HEK293 (cell line): ENCODE measurements around the gene UBE2C.
A peak's percentile ranks its signal among the peaks of the same experiment; 100 is the strongest.
"Not testable (repeated sequence)": the region's sequence is repeated elsewhere in the genome, so short reads cannot be mapped to it uniquely, and the experiment has no call there.

Experiments used
- CTCF ChIA-PET: fragments of 350-600 bp; formaldehyde crosslinking; extraction: SDS; loops from one replicate; lab custom pipeline; 2021; ENCODE audit warnings: antibody characterized with exemption; lab: Yijun Ruan, JAX
- POLR2A ChIA-PET: fragments of 300-600 bp; formaldehyde crosslinking; extraction: SDS; loops from one replicate; lab custom pipeline; 2020; ENCODE audit warnings: antibody characterized with exemption, inconsistent platforms; lab: Yijun Ruan, JAX
- H3K27ac ChIP-seq: fragments of 200-500 bp; sonication (Bioruptor generic); 2 replicates; pipeline ENCODE4 v1.5.1; 2014; ENCODE audit warnings: low read depth, low read length, control low read depth, inconsistent platforms; ENCODE audit errors: extremely low read depth
- H3K36me3 ChIP-seq, 2 experiments: fragments of 200-500 bp in 1 of 2; sonication (Bioruptor generic) in 1 of 2; 1 replicate in 1 of 2; 2 replicates in 1 of 2; pipeline ENCODE4 v1.5.1; 2014 to 2017; ENCODE audit warnings: inconsistent platforms in 2 of 2, low read length in 2 of 2; ENCODE audit not compliant: control insufficient read depth in 2 of 2, insufficient read depth in 1 of 2
- H3K4me1 ChIP-seq: fragments of 200-500 bp; sonication (Bioruptor generic); 2 replicates; pipeline ENCODE4 v1.5.1; 2014; ENCODE audit warnings: mild to moderate bottlenecking, low read length, inconsistent platforms; ENCODE audit not compliant: control insufficient read depth, insufficient read depth
- H3K4me3 ChIP-seq: 2 replicates; pipeline ENCODE4 v1.5.1; 2011; ENCODE audit warnings: low read depth, mild to moderate bottlenecking, control low read depth, low read length, moderate library complexity
- H3K9me3 ChIP-seq: fragments of 200-500 bp; sonication (Bioruptor generic); 2 replicates; pipeline ENCODE4 v1.5.1; 2014; ENCODE audit warnings: low read depth, low read length, inconsistent platforms; ENCODE audit not compliant: control insufficient read depth, insufficient read depth
- GFI1B ChIP-seq: fragments of 450-650 bp; formaldehyde crosslinking; IDR thresholded peaks from 2 replicates; pipeline ENCODE4 v1.5.1; 2016; ENCODE audit warnings: missing biosample characterization, missing genetic modification characterization
- KLF1 ChIP-seq: fragments of 450-650 bp; formaldehyde crosslinking; IDR thresholded peaks from 2 replicates; pipeline ENCODE4 v1.5.1; 2016; ENCODE audit warnings: missing biosample characterization, missing genetic modification characterization
- KLF9 ChIP-seq: fragments of 450-650 bp; formaldehyde crosslinking; IDR thresholded peaks from 2 replicates; pipeline ENCODE4 v1.5.1; 2016; ENCODE audit warnings: missing biosample characterization, missing genetic modification characterization, low read depth
- SETDB1 ChIP-seq: IDR thresholded peaks from one replicate; pipeline ENCODE4 v1.6.1; 2017; ENCODE audit warnings: mild to moderate bottlenecking, low read length, moderate library complexity, mixed read lengths; ENCODE audit not compliant: insufficient read length
- ZBTB48 ChIP-seq: fragments of 450-650 bp; formaldehyde crosslinking; IDR thresholded peaks from 2 replicates; pipeline ENCODE4 v1.5.1; 2016; ENCODE audit warnings: missing biosample characterization, missing genetic modification characterization
- ZNF132 ChIP-seq: fragments of 450-650 bp; formaldehyde crosslinking; IDR thresholded peaks from 2 replicates; pipeline ENCODE4 v1.5.1; 2017; ENCODE audit warnings: missing biosample characterization, missing genetic modification characterization, borderline replicate concordance
- ZNF138 ChIP-seq: fragments of 450-650 bp; formaldehyde crosslinking; IDR thresholded peaks from 2 replicates; pipeline ENCODE4 v1.5.1; 2016; ENCODE audit warnings: missing biosample characterization, missing genetic modification characterization, borderline replicate concordance
- ZNF157 ChIP-seq: fragments of 450-650 bp; formaldehyde crosslinking; IDR thresholded peaks from 2 replicates; pipeline ENCODE4 v1.5.1; 2016; ENCODE audit warnings: missing biosample characterization, missing genetic modification characterization
- ZNF175 ChIP-seq: fragments of 450-650 bp; formaldehyde crosslinking; IDR thresholded peaks from 2 replicates; pipeline ENCODE4 v1.5.1; 2016; ENCODE audit warnings: missing biosample characterization, missing genetic modification characterization
- ZNF302 ChIP-seq: fragments of 450-650 bp; formaldehyde crosslinking; IDR thresholded peaks from 2 replicates; pipeline ENCODE4 v1.5.1; 2016; ENCODE audit warnings: missing biosample characterization, missing genetic modification characterization, low read depth
- ZNF366 ChIP-seq: fragments of 450-650 bp; formaldehyde crosslinking; conservative IDR thresholded peaks from 2 replicates; pipeline ENCODE4 v1.5.1; 2016; ENCODE audit warnings: missing biosample characterization, missing genetic modification characterization
- ZNF394 ChIP-seq: fragments of 450-650 bp; formaldehyde crosslinking; IDR thresholded peaks from 2 replicates; pipeline ENCODE4 v1.5.1; 2016; ENCODE audit warnings: missing biosample characterization, missing genetic modification characterization, mild to moderate bottlenecking, moderate library complexity, borderline replicate concordance
- ZNF416 ChIP-seq: fragments of 450-650 bp; formaldehyde crosslinking; IDR thresholded peaks from 2 replicates; pipeline ENCODE4 v1.5.1; 2016; ENCODE audit warnings: missing biosample characterization, missing genetic modification characterization
- ZNF433 ChIP-seq: fragments of 450-650 bp; formaldehyde crosslinking; IDR thresholded peaks from 2 replicates; pipeline ENCODE4 v1.5.1; 2016; ENCODE audit warnings: missing biosample characterization, missing genetic modification characterization, low read depth
- ZNF521 ChIP-seq: fragments of 450-650 bp; formaldehyde crosslinking; IDR thresholded peaks from 2 replicates; pipeline ENCODE4 v1.5.1; 2017; ENCODE audit warnings: missing biosample characterization, mild to moderate bottlenecking, missing genetic modification characterization
- ZNF670 ChIP-seq: fragments of 450-650 bp; formaldehyde crosslinking; IDR thresholded peaks from 2 replicates; pipeline ENCODE4 v1.5.1; 2016; ENCODE audit warnings: missing biosample characterization, missing genetic modification characterization, low read depth
- ZNF777 ChIP-seq: fragments of 450-650 bp; formaldehyde crosslinking; IDR thresholded peaks from 2 replicates; pipeline ENCODE4 v1.5.1; 2017; ENCODE audit warnings: missing biosample characterization, missing genetic modification characterization, borderline replicate concordance
- ZSCAN30 ChIP-seq: fragments of 450-650 bp; IDR thresholded peaks from 2 replicates; pipeline ENCODE4 v1.5.1; 2018; ENCODE audit warnings: missing biosample characterization, mild to moderate bottlenecking, missing genetic modification characterization, moderate library complexity
- TF ChIP-seq, protein P1 (sequence below): fragments of 450-650 bp; formaldehyde crosslinking; IDR thresholded peaks from 2 replicates; pipeline ENCODE4 v1.5.1; 2016; ENCODE audit warnings: missing biosample characterization, missing genetic modification characterization, borderline replicate concordance
- TF ChIP-seq, protein P2 (sequence below): fragments of 450-650 bp; formaldehyde crosslinking; IDR thresholded peaks from 2 replicates; pipeline ENCODE4 v1.5.1; 2016; ENCODE audit warnings: missing biosample characterization, missing genetic modification characterization, low read depth

UBE2C gene

GRCh38 chr20:45812157-45813005, at the start of gene UBE2C (continued):
- TF ChIP-seq, protein P1, sequence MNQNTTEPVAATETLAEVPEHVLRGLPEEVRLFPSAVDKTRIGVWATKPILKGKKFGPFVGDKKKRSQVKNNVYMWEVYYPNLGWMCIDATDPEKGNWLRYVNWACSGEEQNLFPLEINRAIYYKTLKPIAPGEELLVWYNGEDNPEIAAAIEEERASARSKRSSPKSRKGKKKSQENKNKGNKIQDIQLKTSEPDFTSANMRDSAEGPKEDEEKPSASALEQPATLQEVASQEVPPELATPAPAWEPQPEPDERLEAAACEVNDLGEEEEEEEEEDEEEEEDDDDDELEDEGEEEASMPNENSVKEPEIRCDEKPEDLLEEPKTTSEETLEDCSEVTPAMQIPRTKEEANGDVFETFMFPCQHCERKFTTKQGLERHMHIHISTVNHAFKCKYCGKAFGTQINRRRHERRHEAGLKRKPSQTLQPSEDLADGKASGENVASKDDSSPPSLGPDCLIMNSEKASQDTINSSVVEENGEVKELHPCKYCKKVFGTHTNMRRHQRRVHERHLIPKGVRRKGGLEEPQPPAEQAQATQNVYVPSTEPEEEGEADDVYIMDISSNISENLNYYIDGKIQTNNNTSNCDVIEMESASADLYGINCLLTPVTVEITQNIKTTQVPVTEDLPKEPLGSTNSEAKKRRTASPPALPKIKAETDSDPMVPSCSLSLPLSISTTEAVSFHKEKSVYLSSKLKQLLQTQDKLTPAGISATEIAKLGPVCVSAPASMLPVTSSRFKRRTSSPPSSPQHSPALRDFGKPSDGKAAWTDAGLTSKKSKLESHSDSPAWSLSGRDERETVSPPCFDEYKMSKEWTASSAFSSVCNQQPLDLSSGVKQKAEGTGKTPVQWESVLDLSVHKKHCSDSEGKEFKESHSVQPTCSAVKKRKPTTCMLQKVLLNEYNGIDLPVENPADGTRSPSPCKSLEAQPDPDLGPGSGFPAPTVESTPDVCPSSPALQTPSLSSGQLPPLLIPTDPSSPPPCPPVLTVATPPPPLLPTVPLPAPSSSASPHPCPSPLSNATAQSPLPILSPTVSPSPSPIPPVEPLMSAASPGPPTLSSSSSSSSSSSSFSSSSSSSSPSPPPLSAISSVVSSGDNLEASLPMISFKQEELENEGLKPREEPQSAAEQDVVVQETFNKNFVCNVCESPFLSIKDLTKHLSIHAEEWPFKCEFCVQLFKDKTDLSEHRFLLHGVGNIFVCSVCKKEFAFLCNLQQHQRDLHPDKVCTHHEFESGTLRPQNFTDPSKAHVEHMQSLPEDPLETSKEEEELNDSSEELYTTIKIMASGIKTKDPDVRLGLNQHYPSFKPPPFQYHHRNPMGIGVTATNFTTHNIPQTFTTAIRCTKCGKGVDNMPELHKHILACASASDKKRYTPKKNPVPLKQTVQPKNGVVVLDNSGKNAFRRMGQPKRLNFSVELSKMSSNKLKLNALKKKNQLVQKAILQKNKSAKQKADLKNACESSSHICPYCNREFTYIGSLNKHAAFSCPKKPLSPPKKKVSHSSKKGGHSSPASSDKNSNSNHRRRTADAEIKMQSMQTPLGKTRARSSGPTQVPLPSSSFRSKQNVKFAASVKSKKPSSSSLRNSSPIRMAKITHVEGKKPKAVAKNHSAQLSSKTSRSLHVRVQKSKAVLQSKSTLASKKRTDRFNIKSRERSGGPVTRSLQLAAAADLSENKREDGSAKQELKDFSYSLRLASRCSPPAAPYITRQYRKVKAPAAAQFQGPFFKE (tag by site-specific recombination): no peak
- TF ChIP-seq KLF9 (tag by site-specific recombination) (peak; percentile 86), ZNF138 (no peak)

DNA sequence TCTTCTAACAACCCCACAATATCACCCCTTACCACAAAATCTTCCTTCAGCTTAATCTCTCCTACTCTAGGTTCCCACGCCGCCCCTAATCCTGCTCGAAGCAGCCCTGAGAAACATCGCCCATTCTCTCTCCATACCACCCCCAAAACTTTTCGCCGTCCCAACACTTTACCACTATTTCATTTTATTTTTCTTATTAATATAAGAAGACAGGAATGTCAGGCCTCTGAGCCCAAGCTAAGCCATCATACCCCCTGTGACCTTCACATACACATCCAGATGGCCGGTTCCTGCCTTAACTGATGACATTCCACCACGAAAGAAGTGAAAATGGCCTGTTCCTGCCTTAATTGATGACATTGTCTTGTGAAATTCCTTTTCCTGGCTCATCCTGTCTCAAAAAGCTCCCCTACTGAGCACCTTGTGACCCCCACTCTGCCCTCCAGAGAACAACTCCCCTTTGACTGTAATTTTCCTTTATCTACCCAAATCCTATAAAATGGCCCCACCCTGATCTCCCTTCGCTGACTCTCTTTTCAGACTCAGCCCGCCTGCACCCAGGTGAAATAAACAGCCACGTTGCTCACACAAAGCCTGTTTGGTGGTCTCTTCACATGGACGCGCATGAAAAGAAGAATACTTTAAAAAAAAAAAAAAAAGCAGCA, 47.7 kb upstream of the UBE2C start:
- ChIA-PET CTCF (interaction anchor here (0.6 kb wide), 3 partner anchors 142 to 309 kb away, joined by 3 to 4 read pairs (median 3); no protein-coding TSS in a partner anchor), POLR2A (interaction anchor here (0.6 kb wide), 1 partner anchor 15 kb away, joined by 3 read pairs; no protein-coding TSS in a partner anchor)
- not testable (repeated sequence) for H3K4me1 ChIP-seq, H3K36me3 ChIP-seq, H3K27ac ChIP-seq, H3K4me3 ChIP-seq, H3K9me3 ChIP-seq

DNA sequence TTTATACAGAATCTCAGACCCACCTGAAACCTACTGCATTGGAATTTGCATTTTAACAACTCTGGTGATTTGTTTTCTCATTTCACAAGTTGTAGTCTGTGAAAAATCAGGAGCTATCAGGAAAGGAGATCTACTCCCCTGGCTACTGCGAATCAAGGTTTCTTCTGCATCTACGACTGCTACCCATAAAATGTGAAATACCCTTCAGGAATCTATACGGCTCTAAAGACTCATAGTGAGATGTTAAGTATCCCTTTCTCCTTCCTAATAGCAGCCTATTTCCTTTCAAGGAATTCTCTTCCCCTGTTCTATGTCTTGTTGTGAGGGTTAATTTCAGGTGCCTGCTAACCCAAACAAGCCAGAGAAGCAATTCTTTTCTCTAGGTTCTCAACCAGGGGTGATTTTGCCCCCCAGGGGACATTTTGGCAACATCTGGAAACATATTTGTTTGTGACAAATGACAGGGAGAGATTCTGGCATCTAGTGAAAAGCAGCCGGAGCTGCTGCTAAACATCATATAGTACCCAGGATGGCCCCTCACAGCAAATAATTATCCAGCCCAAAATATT, 47.1 kb upstream of the UBE2C start:
- no peak overlapping the region for H3K4me3 ChIP-seq
- POLR2A ChIA-PET: interaction anchor here (0.6 kb wide), 1 partner anchor 15 kb away, joined by 3 read pairs; no protein-coding TSS in a partner anchor
- TF ChIP-seq KLF1 (tag by site-specific recombination) (no peak), ZNF416 (tag by site-specific recombination) (no peak), GFI1B (tag by site-specific recombination) (no peak), ZBTB48 (tag by site-specific recombination) (no peak), ZSCAN30 (tag by site-specific recombination) (no peak)
- no peaks in the 10 kb centered on the region for H3K36me3 ChIP-seq
- CTCF ChIA-PET: interaction anchor here (0.6 to 1.0 kb wide), 4 partner anchors 10 to 309 kb away, joined by 3 to 4 read pairs (median 4); no protein-coding TSS in a partner anchor
- no peaks in the 10 kb centered on the region for H3K9me3 ChIP-seq
- no peaks in the 10 kb centered on the region for H3K4me1 ChIP-seq
- H3K27ac ChIP-seq: no peak overlapping the region

DNA sequence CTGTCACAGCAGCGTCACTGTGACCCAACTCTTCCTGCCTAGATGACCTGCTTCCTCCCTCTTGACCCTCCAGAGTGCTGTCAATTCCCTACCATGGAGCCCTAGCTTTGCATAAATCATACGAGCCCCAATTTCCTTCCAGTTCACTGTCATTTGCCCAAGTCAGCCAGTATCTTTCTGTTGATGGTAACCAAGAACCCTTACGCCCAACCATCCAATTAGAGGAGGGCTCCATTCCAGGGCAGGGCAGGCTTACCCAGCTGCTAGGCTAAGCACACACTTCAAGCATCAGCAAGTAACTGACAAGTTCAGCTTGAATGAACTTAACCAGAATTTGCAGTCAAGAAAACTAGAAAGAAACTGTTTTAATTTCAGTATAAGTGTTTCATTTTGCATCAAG, 46.5 kb upstream of the UBE2C start:
- CTCF ChIA-PET: interaction anchor here (0.7 to 1.0 kb wide), 2 partner anchors 11 to 172 kb away, joined by 3 to 4 read pairs; no protein-coding TSS in a partner anchor
- H3K36me3 ChIP-seq: no peaks in the 10 kb centered on the region
- no peak overlapping the region for H3K4me3 ChIP-seq
- H3K27ac ChIP-seq: no peak overlapping the region
- POLR2A ChIA-PET: no interaction called here
- no peaks in the 10 kb centered on the region for H3K9me3 ChIP-seq
- no peaks in the 10 kb centered on the region for H3K4me1 ChIP-seq
- TF ChIP-seq ZNF302 (tag by site-specific recombination) (no peak), ZNF433 (no peak), ZNF394 (tag by site-specific recombination) (no peak), SETDB1 (no peak), ZNF132 (tag by site-specific recombination) (no peak), ZNF521 (tag by site-specific recombination) (no peak), ZNF777 (tag by site-specific recombination) (no peak), ZNF175 (tag by site-specific recombination) (no peak), ZNF670 (no peak), ZNF157 (tag by site-specific recombination) (no peak), ZNF366 (tag by site-specific recombination) (no peak)
- TF ChIP-seq, protein P2, sequence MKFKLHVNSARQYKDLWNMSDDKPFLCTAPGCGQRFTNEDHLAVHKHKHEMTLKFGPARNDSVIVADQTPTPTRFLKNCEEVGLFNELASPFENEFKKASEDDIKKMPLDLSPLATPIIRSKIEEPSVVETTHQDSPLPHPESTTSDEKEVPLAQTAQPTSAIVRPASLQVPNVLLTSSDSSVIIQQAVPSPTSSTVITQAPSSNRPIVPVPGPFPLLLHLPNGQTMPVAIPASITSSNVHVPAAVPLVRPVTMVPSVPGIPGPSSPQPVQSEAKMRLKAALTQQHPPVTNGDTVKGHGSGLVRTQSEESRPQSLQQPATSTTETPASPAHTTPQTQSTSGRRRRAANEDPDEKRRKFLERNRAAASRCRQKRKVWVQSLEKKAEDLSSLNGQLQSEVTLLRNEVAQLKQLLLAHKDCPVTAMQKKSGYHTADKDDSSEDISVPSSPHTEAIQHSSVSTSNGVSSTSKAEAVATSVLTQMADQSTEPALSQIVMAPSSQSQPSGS (tag by site-specific recombination): no peak
